HepG2 (cell line): Measurements from ENCODE around the gene SRP68. TPM values are rescaled to one million over a fixed set of nuclear protein-coding genes. Genes with fewer than 3 reads are reported as not detected.

Experiments
- BHLHE40 ChIP-seq: IDR thresholded peaks from 2 replicates; pipeline ENCODE4 v1.6.1; 2011; ENCODE audit warnings: low read length, improper control_type of control experiment
- CCAR2 ChIP-seq: fragments of 200-400 bp; formaldehyde crosslinking; optimal IDR thresholded peaks from 2 replicates; pipeline ENCODE3; 2018; ENCODE audit warnings: low read depth, mild to moderate bottlenecking, low read length, moderate library complexity
- CREM ChIP-seq, 2 experiments: sonication (generic) in 1 of 2; formaldehyde crosslinking in 1 of 2; IDR thresholded peaks; 2 replicates each; pipeline versions ENCODE4 v1.4.0 to v1.6.1; 2016 to 2020; ENCODE audit warnings: antibody characterized with exemption in 1 of 2, mild to moderate bottlenecking in 1 of 2, missing genetic modification reagents in 1 of 2
- EZH2 ChIP-seq: conservative IDR thresholded peaks from 2 replicates; pipeline ENCODE4 v1.6.1; 2012; ENCODE audit warnings: mild to moderate bottlenecking, low read depth, low read length, moderate library complexity
- FOSL1 ChIP-seq: sonication (generic); formaldehyde crosslinking; IDR thresholded peaks from 2 replicates; pipeline ENCODE4 v1.9.0; 2021; ENCODE audit warnings: missing genetic modification reagents, borderline replicate concordance
- SPEN ChIP-seq: sonication (generic); formaldehyde crosslinking; IDR thresholded peaks from 2 replicates; pipeline ENCODE4 v1.5.1; 2020; ENCODE audit warnings: low read depth, mild to moderate bottlenecking, missing genetic modification reagents
- TBP ChIP-seq: sonication (generic); formaldehyde crosslinking; IDR thresholded peaks from 2 replicates; pipeline ENCODE4 v1.5.0; 2020; ENCODE audit warnings: missing genetic modification reagents
- ZBTB8A ChIP-seq: sonication (generic); formaldehyde crosslinking; IDR thresholded peaks from 2 replicates; pipeline ENCODE4 v1.4.0; 2020; ENCODE audit warnings: mild to moderate bottlenecking, low read depth, missing genetic modification reagents, borderline replicate concordance
- ZKSCAN8 ChIP-seq: IDR thresholded peaks from 2 replicates; pipeline ENCODE4 v1.6.1; 2016; ENCODE audit warnings: borderline replicate concordance, missing genetic modification reagents, missing compliant biosample characterization
- ZNF138 ChIP-seq: sonication (generic); formaldehyde crosslinking; IDR thresholded peaks from 2 replicates; pipeline ENCODE4 v1.5.0; 2020; ENCODE audit warnings: mild to moderate bottlenecking, low read depth, missing genetic modification reagents
- ZNF207 ChIP-seq: fragments of 450-650 bp; IDR thresholded peaks from 2 replicates; pipeline ENCODE4 v1.6.1; 2016; ENCODE audit warnings: antibody characterized with exemption, borderline replicate concordance
- ZNF446 ChIP-seq: sonication (generic); formaldehyde crosslinking; IDR thresholded peaks from 2 replicates; pipeline ENCODE4 v1.5.0; 2020; ENCODE audit warnings: mild to moderate bottlenecking, missing genetic modification reagents
- ZNF501 ChIP-seq: sonication (generic); formaldehyde crosslinking; IDR thresholded peaks from 2 replicates; pipeline ENCODE4 v1.5.1; 2020; ENCODE audit warnings: mild to moderate bottlenecking, moderate library complexity, missing genetic modification reagents
- ZNF530 ChIP-seq: sonication (generic); formaldehyde crosslinking; IDR thresholded peaks from 2 replicates; pipeline ENCODE4 v1.5.0; 2020; ENCODE audit warnings: low read depth, mild to moderate bottlenecking, missing genetic modification reagents
- ZNF713 ChIP-seq: sonication (generic); formaldehyde crosslinking; IDR thresholded peaks from 2 replicates; pipeline ENCODE4 v1.4.0; 2020; ENCODE audit warnings: mild to moderate bottlenecking, missing genetic modification reagents
- ZSCAN21 ChIP-seq: sonication (generic); formaldehyde crosslinking; IDR thresholded peaks from 2 replicates; pipeline ENCODE4 v1.8.0; 2022; ENCODE audit warnings: mild to moderate bottlenecking, missing genetic modification reagents, moderate library complexity, borderline replicate concordance
- polyA plus RNA-seq, 8 experiments: library from polyadenylated mRNA; depleted of rRNA in 3 of 8; stranded (reverse) in 7 of 8; unstranded in 1 of 8; fragments of >200 nt; fragmentation: Illumina TruSeq in 4 of 8; extraction: Trizol in 4 of 8; gene quantifications; 2 replicates each; pipeline versions ENCODE4 v1.2.1 to v1.2.3, GENCODE V29; 2011 to 2016; ENCODE audit warnings: low read depth in 4 of 8, missing spikeins in 1 of 8, mixed read lengths in 1 of 8; ENCODE audit not compliant: insufficient read depth in 1 of 8
- total RNA-seq, 5 experiments: library from RNA; depleted of rRNA; stranded (reverse); fragments of >200 nt; fragmentation: Illumina TruSeq; extraction: Trizol; gene quantifications; 2 replicates each; pipeline ENCODE4 v1.2.3, GENCODE V29; 2016; ENCODE audit warnings: low read depth in 1 of 5
- TF ChIP-seq, protein P1 (sequence below), 2 experiments: IDR thresholded peaks; 2 replicates each; pipeline ENCODE4 v1.6.1; 2011 to 2012; ENCODE audit warnings: low read length in 2 of 2, borderline replicate concordance in 1 of 2, low read depth in 1 of 2, mild to moderate bottlenecking in 1 of 2, moderate library complexity in 1 of 2
- TF ChIP-seq, protein P2 (sequence below): IDR thresholded peaks from 2 replicates; pipeline ENCODE4 v1.6.1; 2018; ENCODE audit warnings: missing genetic modification reagents
- TF ChIP-seq, protein P3 (sequence below): IDR thresholded peaks from 2 replicates; pipeline ENCODE4 v1.6.1; 2016; ENCODE audit warnings: missing compliant biosample characterization, missing genetic modification reagents, borderline replicate concordance
- TF ChIP-seq, protein P4 (sequence below): sonication (generic); formaldehyde crosslinking; IDR thresholded peaks from 2 replicates; pipeline ENCODE4 v1.5.0; 2020; ENCODE audit warnings: mild to moderate bottlenecking, missing genetic modification reagents

Gene SRP68
- total and polyA plus RNA-seq, 2 of the 13 experiments (the other 11 are each of a cell fraction or from before 2014, with no cell fraction given) = 39.8 to 74.3 TPM

DNA sequence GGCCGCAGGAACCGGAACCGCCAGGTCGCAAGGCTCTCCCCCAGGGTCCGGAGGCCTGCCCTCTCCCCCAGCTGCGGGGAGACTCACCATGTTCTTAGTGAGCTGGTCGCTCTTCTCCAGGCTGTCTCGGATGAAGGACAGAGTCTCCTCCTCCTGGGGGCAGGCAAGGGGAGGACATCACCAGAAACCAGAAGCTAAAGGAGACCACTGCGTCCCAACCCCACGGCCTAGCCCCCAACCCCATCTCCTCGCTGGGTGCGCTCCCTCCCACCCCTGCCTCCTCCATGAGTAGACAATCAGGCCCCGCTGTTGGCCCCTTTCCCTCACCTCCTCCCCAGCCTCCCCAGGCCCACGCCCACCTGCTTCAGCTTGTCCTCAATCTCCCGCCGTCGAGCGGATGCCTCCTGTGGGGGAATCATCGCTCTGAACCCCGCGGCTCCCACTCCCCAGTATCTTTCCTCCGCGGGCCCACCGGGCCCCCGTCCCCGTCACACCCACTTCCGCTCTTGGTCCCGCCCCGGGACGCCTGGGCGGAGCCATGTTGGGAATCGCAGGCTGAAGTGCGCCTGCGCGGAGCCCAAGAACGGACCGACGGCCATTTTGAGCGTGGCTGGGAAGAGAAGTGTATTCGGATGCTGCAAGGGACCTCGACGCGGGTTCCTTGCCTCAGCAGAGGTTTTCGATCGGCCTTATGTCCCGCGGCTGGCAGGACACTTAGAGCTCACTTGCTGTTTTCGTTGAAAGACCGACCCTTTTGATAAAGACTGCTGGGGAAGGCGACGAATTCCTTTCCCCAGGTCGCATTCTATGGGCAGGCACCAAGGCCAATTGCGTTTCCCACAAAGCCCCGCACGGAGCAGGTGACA lies 31.2 kb upstream of the SRP68 start, which contains the start of gene EXOC7 (continued):
- no peak for TF ChIP-seq ZNF530
- TF ChIP-seq ZKSCAN8 (CRISPR knock-in tag) = peak; percentile 81; the same call in 1 of the 2 replicates
- peak; percentile 68 for TF ChIP-seq CREM (IDR thresholded peaks at IDR 0.05)
- no peak for TF ChIP-seq CREM (CRISPR knock-in tag; IDR thresholded peaks at IDR 0.05)
- no peak for TF ChIP-seq ZNF207
- TF ChIP-seq, protein P1, sequence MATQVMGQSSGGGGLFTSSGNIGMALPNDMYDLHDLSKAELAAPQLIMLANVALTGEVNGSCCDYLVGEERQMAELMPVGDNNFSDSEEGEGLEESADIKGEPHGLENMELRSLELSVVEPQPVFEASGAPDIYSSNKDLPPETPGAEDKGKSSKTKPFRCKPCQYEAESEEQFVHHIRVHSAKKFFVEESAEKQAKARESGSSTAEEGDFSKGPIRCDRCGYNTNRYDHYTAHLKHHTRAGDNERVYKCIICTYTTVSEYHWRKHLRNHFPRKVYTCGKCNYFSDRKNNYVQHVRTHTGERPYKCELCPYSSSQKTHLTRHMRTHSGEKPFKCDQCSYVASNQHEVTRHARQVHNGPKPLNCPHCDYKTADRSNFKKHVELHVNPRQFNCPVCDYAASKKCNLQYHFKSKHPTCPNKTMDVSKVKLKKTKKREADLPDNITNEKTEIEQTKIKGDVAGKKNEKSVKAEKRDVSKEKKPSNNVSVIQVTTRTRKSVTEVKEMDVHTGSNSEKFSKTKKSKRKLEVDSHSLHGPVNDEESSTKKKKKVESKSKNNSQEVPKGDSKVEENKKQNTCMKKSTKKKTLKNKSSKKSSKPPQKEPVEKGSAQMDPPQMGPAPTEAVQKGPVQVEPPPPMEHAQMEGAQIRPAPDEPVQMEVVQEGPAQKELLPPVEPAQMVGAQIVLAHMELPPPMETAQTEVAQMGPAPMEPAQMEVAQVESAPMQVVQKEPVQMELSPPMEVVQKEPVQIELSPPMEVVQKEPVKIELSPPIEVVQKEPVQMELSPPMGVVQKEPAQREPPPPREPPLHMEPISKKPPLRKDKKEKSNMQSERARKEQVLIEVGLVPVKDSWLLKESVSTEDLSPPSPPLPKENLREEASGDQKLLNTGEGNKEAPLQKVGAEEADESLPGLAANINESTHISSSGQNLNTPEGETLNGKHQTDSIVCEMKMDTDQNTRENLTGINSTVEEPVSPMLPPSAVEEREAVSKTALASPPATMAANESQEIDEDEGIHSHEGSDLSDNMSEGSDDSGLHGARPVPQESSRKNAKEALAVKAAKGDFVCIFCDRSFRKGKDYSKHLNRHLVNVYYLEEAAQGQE (IDR thresholded peaks at IDR 0.05; ENCODE audit: borderline replicate concordance in 1 of 2, low read depth in 1 of 2, low read length in 2 of 2) = no peak
- no peak for TF ChIP-seq EZH2
- no peak; the same call in 1 of the 2 replicates for TF ChIP-seq ZSCAN21 (CRISPR knock-in tag)
- TF ChIP-seq TBP (CRISPR knock-in tag) = no peak
- TF ChIP-seq, protein P2, sequence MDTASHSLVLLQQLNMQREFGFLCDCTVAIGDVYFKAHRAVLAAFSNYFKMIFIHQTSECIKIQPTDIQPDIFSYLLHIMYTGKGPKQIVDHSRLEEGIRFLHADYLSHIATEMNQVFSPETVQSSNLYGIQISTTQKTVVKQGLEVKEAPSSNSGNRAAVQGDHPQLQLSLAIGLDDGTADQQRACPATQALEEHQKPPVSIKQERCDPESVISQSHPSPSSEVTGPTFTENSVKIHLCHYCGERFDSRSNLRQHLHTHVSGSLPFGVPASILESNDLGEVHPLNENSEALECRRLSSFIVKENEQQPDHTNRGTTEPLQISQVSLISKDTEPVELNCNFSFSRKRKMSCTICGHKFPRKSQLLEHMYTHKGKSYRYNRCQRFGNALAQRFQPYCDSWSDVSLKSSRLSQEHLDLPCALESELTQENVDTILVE (CRISPR knock-in tag) = peak; percentile 26; the same call in 1 of the 2 replicates
- TF ChIP-seq, protein P3, sequence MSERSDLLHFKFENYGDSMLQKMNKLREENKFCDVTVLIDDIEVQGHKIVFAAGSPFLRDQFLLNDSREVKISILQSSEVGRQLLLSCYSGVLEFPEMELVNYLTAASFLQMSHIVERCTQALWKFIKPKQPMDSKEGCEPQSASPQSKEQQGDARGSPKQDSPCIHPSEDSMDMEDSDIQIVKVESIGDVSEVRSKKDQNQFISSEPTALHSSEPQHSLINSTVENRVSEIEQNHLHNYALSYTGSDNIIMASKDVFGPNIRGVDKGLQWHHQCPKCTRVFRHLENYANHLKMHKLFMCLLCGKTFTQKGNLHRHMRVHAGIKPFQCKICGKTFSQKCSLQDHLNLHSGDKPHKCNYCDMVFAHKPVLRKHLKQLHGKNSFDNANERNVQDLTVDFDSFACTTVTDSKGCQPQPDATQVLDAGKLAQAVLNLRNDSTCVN (CRISPR knock-in tag) = no peak; the same call in none of the 2 replicates
- TF ChIP-seq ZNF501 (CRISPR knock-in tag) = peak; percentile 79
- peak; percentile 75; the same call in 1 of the 2 replicates for TF ChIP-seq SPEN
- no peak for TF ChIP-seq ZBTB8A (CRISPR knock-in tag)
- TF ChIP-seq CCAR2 = no peak
- TF ChIP-seq ZNF138 (CRISPR knock-in tag) = no peak
- TF ChIP-seq ZNF446 (CRISPR knock-in tag) = no peak; the same call in 1 of the 2 replicates
- TF ChIP-seq BHLHE40 = 0 out of 2 replicates have a peak, but pooled peaks have one; percentile 14
- TF ChIP-seq ZNF713 = peak; percentile 26; the same call in 1 of the 2 replicates
- no peak for TF ChIP-seq FOSL1
- TF ChIP-seq, protein P4, sequence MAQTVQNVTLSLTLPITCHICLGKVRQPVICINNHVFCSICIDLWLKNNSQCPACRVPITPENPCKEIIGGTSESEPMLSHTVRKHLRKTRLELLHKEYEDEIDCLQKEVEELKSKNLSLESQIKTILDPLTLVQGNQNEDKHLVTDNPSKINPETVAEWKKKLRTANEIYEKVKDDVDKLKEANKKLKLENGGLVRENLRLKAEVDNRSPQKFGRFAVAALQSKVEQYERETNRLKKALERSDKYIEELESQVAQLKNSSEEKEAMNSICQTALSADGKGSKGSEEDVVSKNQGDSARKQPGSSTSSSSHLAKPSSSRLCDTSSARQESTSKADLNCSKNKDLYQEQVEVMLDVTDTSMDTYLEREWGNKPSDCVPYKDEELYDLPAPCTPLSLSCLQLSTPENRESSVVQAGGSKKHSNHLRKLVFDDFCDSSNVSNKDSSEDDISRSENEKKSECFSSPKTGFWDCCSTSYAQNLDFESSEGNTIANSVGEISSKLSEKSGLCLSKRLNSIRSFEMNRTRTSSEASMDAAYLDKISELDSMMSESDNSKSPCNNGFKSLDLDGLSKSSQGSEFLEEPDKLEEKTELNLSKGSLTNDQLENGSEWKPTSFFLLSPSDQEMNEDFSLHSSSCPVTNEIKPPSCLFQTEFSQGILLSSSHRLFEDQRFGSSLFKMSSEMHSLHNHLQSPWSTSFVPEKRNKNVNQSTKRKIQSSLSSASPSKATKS (CRISPR knock-in tag) = no peak
